Measurements from ENCODE around the gene ELK4. TPM values are rescaled to one million over a fixed set of nuclear protein-coding genes. Genes with fewer than 3 reads are reported as not detected.

Gene ELK4
- total and polyA plus RNA-seq, 2 donors (not counting 3 experiments of a cell fraction or from before 2014, with no cell fraction given), result 8.7 to 107 TPM

DNA sequence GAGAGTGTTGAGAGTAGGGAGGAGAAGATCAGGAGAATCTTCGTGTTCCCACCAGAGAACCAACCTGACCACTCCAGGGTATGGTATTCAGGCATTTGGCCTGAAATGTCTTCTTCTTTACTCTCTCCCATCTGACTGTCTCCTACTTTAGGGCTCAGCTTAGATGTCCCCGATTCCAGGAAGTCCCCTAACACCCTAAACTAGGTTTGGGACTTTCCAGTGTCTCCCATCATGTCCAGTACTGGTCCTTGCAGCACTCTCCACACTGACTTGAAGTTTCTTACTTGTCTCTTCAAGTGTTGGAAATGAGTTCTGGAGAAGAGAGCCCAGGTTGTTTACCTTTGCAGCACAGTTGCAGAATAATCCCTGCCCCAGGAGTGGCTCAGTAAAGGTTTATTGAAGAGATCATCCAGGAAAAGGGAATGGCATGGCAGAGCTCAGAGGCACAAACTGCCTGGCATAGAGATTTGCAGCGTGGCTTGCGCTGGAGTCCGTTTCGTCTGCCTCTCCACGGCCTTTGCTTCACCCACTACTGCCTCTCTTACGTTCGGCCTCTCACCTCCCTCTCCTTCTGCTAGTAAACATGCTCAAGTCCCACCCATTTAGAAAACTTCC is 6.2 kb upstream of the ELK4 start:
- TF ChIP-seq POLR2AphosphoS5 (IDR thresholded peaks at IDR 0.05; ENCODE audit: insufficient read depth, low read depth, low read length), result no peak
- no peak for TF ChIP-seq EZH2 (IDR thresholded peaks at IDR 0.05; ENCODE audit: borderline replicate concordance, low read depth, low read length, severe bottlenecking)
- no peak for TF ChIP-seq FOS (IDR thresholded peaks at IDR 0.05; ENCODE audit: borderline replicate concordance, insufficient read depth, low read length)
- no peak for TF ChIP-seq MAX (IDR thresholded peaks at IDR 0.05; ENCODE audit: insufficient read depth, insufficient read length)
- TF ChIP-seq, protein P1, sequence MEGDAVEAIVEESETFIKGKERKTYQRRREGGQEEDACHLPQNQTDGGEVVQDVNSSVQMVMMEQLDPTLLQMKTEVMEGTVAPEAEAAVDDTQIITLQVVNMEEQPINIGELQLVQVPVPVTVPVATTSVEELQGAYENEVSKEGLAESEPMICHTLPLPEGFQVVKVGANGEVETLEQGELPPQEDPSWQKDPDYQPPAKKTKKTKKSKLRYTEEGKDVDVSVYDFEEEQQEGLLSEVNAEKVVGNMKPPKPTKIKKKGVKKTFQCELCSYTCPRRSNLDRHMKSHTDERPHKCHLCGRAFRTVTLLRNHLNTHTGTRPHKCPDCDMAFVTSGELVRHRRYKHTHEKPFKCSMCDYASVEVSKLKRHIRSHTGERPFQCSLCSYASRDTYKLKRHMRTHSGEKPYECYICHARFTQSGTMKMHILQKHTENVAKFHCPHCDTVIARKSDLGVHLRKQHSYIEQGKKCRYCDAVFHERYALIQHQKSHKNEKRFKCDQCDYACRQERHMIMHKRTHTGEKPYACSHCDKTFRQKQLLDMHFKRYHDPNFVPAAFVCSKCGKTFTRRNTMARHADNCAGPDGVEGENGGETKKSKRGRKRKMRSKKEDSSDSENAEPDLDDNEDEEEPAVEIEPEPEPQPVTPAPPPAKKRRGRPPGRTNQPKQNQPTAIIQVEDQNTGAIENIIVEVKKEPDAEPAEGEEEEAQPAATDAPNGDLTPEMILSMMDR (IDR thresholded peaks at IDR 0.05; ENCODE audit: extremely low read depth in 1 of 2, insufficient read depth in 1 of 2, low read depth in 1 of 2, low read length in 2 of 2), result no peak
- no peak for TF ChIP-seq MYC (IDR thresholded peaks at IDR 0.05; ENCODE audit: low read depth, low read length)
- no peak for TF ChIP-seq POLR2A (IDR thresholded peaks at IDR 0.05; ENCODE audit: low read depth, low read length)
- no peak for TF ChIP-seq GATA2 (IDR thresholded peaks at IDR 0.05; ENCODE audit: insufficient read depth, insufficient read length, low read depth, low read length)
- TF ChIP-seq JUN (IDR thresholded peaks at IDR 0.05; ENCODE audit: borderline replicate concordance, insufficient read depth, insufficient read length, low read depth), result no peak
- no peak overlapping the region for H3K4me3 ChIP-seq (replicated peaks in 1 of 3; ENCODE audit: insufficient read depth in 1 of 3, low read depth in 1 of 3, low read length in 3 of 3)
- H3K36me3 ChIP-seq (ENCODE audit: control insufficient read depth in 2 of 2, extremely low read depth in 1 of 2, insufficient read depth in 2 of 2, low read length in 2 of 2), result no peaks in the 10 kb centered on the region
- DNase-seq (ENCODE audit: low read depth, low spot score) (no peak), FAIRE-seq (no peak)
- no peak overlapping the region for H3K4me2 ChIP-seq (ENCODE audit: insufficient read depth, low read length)
- no peaks in the 10 kb centered on the region for H3K27me3 ChIP-seq (ENCODE audit: control insufficient read depth in 2 of 2, insufficient read depth in 2 of 2, low read length in 2 of 2)
- dilution Hi-C loops (cut with MboI; ENCODE audit: extremely low pct_ligation_motif_present, low sequenced_read_pairs) (no loop called here), intact Hi-C loops (cut with micrococcal nuclease) (no loop called here)
- no peaks in the 10 kb centered on the region for H4K20me1 ChIP-seq (replicated peaks; ENCODE audit: control insufficient read depth, extremely low read depth, insufficient read depth, low read length)
- H3K4me1 ChIP-seq (ENCODE audit: control insufficient read depth, extremely low read depth, insufficient read depth, low read length), result peaks cover 9% of the 10 kb centered on the region
- BruUV-seq (replicated peaks), result no TSS peak
- no peak overlapping the region for H3K9ac ChIP-seq (replicated peaks; ENCODE audit: extremely low read depth, insufficient read depth, low read length)
- POLR2A ChIA-PET, result interaction anchor here (0.6 kb wide), 1 partner anchor 47 kb away, joined by 3 read pairs; no protein-coding TSS in a partner anchor
- H3K79me2 ChIP-seq (ENCODE audit: control insufficient read depth, insufficient read depth, low read length), result no peaks in the 10 kb centered on the region
- H3K27ac ChIP-seq (ENCODE audit: insufficient read depth, low read depth, low read length), result no peak overlapping the region
- CTCF ChIA-PET, result interaction anchor here (3.1 kb wide), 1 partner anchor 20 kb away, joined by 20 read pairs; no protein-coding TSS in a partner anchor
- H3K9me3 ChIP-seq (replicated peaks; ENCODE audit: control insufficient read depth, insufficient read depth, low read length), result no peaks in the 10 kb centered on the region
- no peak overlapping the region for H2AFZ ChIP-seq (ENCODE audit: low read depth, low read length)
- H3K9me1 ChIP-seq (replicated peaks; ENCODE audit: control insufficient read depth, extremely low read depth, insufficient read depth, low read length), result no peaks in the 10 kb centered on the region
